B cell (primary cell): Measurements from ENCODE around the gene WDR70. TPM values are rescaled to one million over a fixed set of nuclear protein-coding genes. Genes with fewer than 3 reads are reported as not detected.

Source experiments
- ATAC-seq: fragments of 200-7000 bp; cut with Tn5 transposase; one replicate; pipeline ENCODE4 v1.10.0; 2021; ENCODE audit warnings: low read depth, mild to moderate bottlenecking, moderate number of reproducible peaks, moderate library complexity
- CTCF ChIA-PET: fragments of 350-600 bp; sonication (Branson Sonifier 250); formaldehyde crosslinking; loops from one replicate; lab custom pipeline; 2021; ENCODE audit warnings: antibody characterized with exemption, inconsistent platforms; lab: Charles Lee
- POLR2A ChIA-PET: fragments of 350-600 bp; sonication (Branson Sonifier 250); formaldehyde crosslinking; loops from one replicate; lab custom pipeline; 2021; ENCODE audit warnings: antibody characterized with exemption; lab: Charles Lee
- DNase-seq: peaks from one replicate; pipeline ENCODE4 v3.0.0; 2013
- H2AFZ ChIP-seq: 2 replicates; pipeline ENCODE4 v1.6.1; 2012; ENCODE audit warnings: mild to moderate bottlenecking, low read depth, low read length; ENCODE audit not compliant: insufficient read depth, poor library complexity, severe bottlenecking
- H3K27ac ChIP-seq, 2 donors: 1 replicate in 1 of 2; 2 replicates in 1 of 2; pipeline ENCODE4 v1.5.1; 2012 to 2013; ENCODE audit warnings: low read length in 2 of 2, mild to moderate bottlenecking in 2 of 2, moderate library complexity in 1 of 2
- H3K27me3 ChIP-seq, 4 experiments: fragments of 200-600 bp in 1 of 4; sonication (generic) in 1 of 4; replicated peaks in 1 of 4; 1 replicate in 2 of 4; 2 replicates in 2 of 4; pipeline versions ENCODE4 v1.6.1 to v1.7.0; 2013 to 2016; ENCODE audit warnings: low read length in 3 of 4, mild to moderate bottlenecking in 2 of 4, mixed read lengths in 1 of 4, moderate library complexity in 1 of 4; ENCODE audit not compliant: insufficient read depth in 4 of 4, control insufficient read depth in 3 of 4; ENCODE audit errors: control extremely low read depth in 1 of 4
- H3K36me3 ChIP-seq, 2 experiments: replicated peaks in 1 of 2; 1 replicate in 1 of 2; 2 replicates in 1 of 2; pipeline versions ENCODE4 v1.6.1 to v1.7.1; 2013; ENCODE audit warnings: low read length in 1 of 2; ENCODE audit not compliant: insufficient read depth in 2 of 2, control insufficient read depth in 1 of 2; ENCODE audit errors: control extremely low read depth in 1 of 2, extremely low read depth in 1 of 2
- H3K4me1 ChIP-seq, 2 donors: fragments of 200-600 bp in 1 of 2; sonication (generic) in 1 of 2; 1 replicate in 1 of 2; 2 replicates in 1 of 2; pipeline versions ENCODE4 v1.5.1 to v1.6.1; 2013 to 2017; ENCODE audit warnings: low read length in 2 of 2; ENCODE audit not compliant: control insufficient read depth in 2 of 2, insufficient read depth in 2 of 2
- H3K4me2 ChIP-seq: replicated peaks from 2 replicates; pipeline ENCODE3; 2012; ENCODE audit warnings: mild to moderate bottlenecking, low read depth, low read length; ENCODE audit not compliant: poor library complexity, severe bottlenecking
- H3K4me3 ChIP-seq, 5 experiments: fragments of 200-600 bp in 1 of 5; sonication (generic) in 1 of 5; 1 replicate in 3 of 5; 2 replicates in 2 of 5; pipeline versions ENCODE4 v1.5.1 to v1.7.0; 2011 to 2016; ENCODE audit warnings: low read length in 4 of 5, mild to moderate bottlenecking in 4 of 5, low read depth in 2 of 5, control low read depth in 1 of 5, moderate library complexity in 1 of 5; ENCODE audit not compliant: insufficient read depth in 1 of 5; ENCODE audit errors: control extremely low read depth in 1 of 5, extremely low read depth in 1 of 5
- H3K79me2 ChIP-seq: fragments of 200-600 bp; sonication (generic); one replicate; pipeline ENCODE4 v1.6.0; 2016; ENCODE audit warnings: low read length; ENCODE audit not compliant: control insufficient read depth, insufficient read depth
- H3K9ac ChIP-seq: fragments of 200-600 bp; sonication (generic); 2 replicates; pipeline ENCODE4 v1.6.1; 2017; ENCODE audit warnings: mild to moderate bottlenecking, low read length, moderate library complexity
- H3K9me3 ChIP-seq, 3 donors: one replicate each; pipeline versions ENCODE4 v1.6.1 to v1.7.1; 2013; ENCODE audit warnings: low read length in 2 of 3; ENCODE audit not compliant: control insufficient read depth in 2 of 3, insufficient read depth in 1 of 3; ENCODE audit errors: control extremely low read depth in 1 of 3
- H4K20me1 ChIP-seq: 2 replicates; pipeline ENCODE4 v1.6.0; 2012; ENCODE audit warnings: mild to moderate bottlenecking, low read length; ENCODE audit not compliant: insufficient read depth, control insufficient read depth, poor library complexity, severe bottlenecking
- H3K27ac Mint-ChIP-seq: one replicate; pipeline ENCODE4 v1.8.0; 2021; ENCODE audit warnings: mixed read lengths
- H3K27me3 Mint-ChIP-seq: one replicate; pipeline ENCODE4 v1.8.0; 2021; ENCODE audit warnings: mixed read lengths
- H3K4me1 Mint-ChIP-seq: one replicate; pipeline ENCODE4 v1.8.0; 2021; ENCODE audit warnings: mixed read lengths
- H3K4me3 Mint-ChIP-seq: one replicate; pipeline ENCODE4 v1.8.0; 2021; ENCODE audit warnings: mixed read lengths
- H3K9me3 Mint-ChIP-seq: one replicate; pipeline ENCODE4 v1.8.0; 2022; ENCODE audit warnings: mixed read lengths; ENCODE audit not compliant: insufficient read depth
- EZH2 ChIP-seq: IDR thresholded peaks from 2 replicates; pipeline ENCODE4 v1.6.1; 2012; ENCODE audit warnings: borderline replicate concordance, low read depth, mild to moderate bottlenecking, moderate library complexity, low read length; ENCODE audit not compliant: insufficient read depth, poor library complexity, severe bottlenecking
- WGBS: methylation state at CpG from one replicate; pipeline ENCODE4 v1.1.5; 2013; ENCODE audit warnings: missing lambda C conversion rate; ENCODE audit not compliant: insufficient coverage; 5-methylcytosine and 5-hydroxymethylcytosine counted together
- intact Hi-C: fragments of 100-400 bp; cut with micrococcal nuclease; formaldehyde crosslinking; loops from one replicate; pipeline ENCODE4 v1.10.0; 2022
- polyA plus RNA-seq: library from polyadenylated mRNA; depleted of rRNA; stranded (reverse); fragments of >200 nt; gene quantifications from 2 replicates; pipeline ENCODE4 v1.2.3, GENCODE V29; 2012
- total RNA-seq, 2 donors: library from RNA; stranded (reverse); fragments of 120-200 nt in 1 of 2; gene quantifications; 1 replicate in 1 of 2; 2 replicates in 1 of 2; pipeline versions ENCODE4 v1.2.3 to v1.2.4, GENCODE V29; 2013 to 2022
- TF ChIP-seq, protein P1 (sequence below): fragments of 200-600 bp; IDR thresholded peaks from one replicate; pipeline ENCODE4 v1.8.0; 2022; ENCODE audit warnings: antibody characterized with exemption, mild to moderate bottlenecking

The WDR70 gene
- total and polyA plus RNA-seq, 2 donors (not counting 1 experiment from before 2014, with no cell fraction given): 12.8 to 46.8 TPM

DNA sequence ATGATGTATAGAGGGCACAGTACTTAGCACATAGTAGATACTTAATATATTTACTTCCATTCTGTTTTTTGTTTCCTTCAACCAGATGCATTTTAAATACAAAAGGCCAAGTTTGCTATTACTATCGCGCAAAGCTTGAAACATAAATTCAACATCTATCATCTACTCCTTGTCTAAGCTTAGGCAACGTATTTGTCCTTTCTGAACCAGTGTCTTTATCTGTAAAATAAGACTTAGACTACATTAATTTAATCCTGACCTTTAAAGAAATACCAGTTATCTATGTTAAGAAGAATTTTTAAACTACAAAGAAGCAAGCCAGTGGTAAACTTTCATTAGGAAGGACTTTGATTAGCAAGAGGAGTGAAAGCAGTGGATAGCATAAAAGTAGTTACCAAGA is 173.0 kb downstream of the WDR70 start:
- Histone ChIP-seq H3K4me3 (no peak overlapping the region), H3K36me3 (peaks cover 0 to 2% of the 10 kb centered on the region in 2 experiments), H3K4me2 (no peak overlapping the region), H2AFZ (no peak overlapping the region), H4K20me1 (no peaks in the 10 kb centered on the region), H3K9me3 (no peaks in the 10 kb centered on the region), H3K4me1 (peaks cover 0 to 3% of the 10 kb centered on the region in 2 donors), H3K9ac (no peak overlapping the region), H3K27me3 (no peaks in the 10 kb centered on the region), H3K79me2 (no peaks in the 10 kb centered on the region), H3K27ac (no peak overlapping the region)
- H3K27ac Mint-ChIP-seq: no peak overlapping the region
- intact Hi-C loops: no loop called here
- no peak for ATAC-seq
- no CpG with 5 or more reads among the region's 3 CpGs for WGBS
- H3K9me3 Mint-ChIP-seq: peaks cover 3% of the 10 kb centered on the region
- H3K27me3 Mint-ChIP-seq: no peaks in the 10 kb centered on the region
- CTCF ChIA-PET: interaction anchor here (1.7 kb wide), 1 partner anchor 139 kb away, joined by 4 read pairs; no protein-coding TSS in a partner anchor
- no peak for TF ChIP-seq EZH2
- TF ChIP-seq, protein P1, sequence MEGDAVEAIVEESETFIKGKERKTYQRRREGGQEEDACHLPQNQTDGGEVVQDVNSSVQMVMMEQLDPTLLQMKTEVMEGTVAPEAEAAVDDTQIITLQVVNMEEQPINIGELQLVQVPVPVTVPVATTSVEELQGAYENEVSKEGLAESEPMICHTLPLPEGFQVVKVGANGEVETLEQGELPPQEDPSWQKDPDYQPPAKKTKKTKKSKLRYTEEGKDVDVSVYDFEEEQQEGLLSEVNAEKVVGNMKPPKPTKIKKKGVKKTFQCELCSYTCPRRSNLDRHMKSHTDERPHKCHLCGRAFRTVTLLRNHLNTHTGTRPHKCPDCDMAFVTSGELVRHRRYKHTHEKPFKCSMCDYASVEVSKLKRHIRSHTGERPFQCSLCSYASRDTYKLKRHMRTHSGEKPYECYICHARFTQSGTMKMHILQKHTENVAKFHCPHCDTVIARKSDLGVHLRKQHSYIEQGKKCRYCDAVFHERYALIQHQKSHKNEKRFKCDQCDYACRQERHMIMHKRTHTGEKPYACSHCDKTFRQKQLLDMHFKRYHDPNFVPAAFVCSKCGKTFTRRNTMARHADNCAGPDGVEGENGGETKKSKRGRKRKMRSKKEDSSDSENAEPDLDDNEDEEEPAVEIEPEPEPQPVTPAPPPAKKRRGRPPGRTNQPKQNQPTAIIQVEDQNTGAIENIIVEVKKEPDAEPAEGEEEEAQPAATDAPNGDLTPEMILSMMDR: no peak
- DNase-seq: no peak
- peaks cover 6% of the 10 kb centered on the region for H3K4me1 Mint-ChIP-seq
- H3K4me3 Mint-ChIP-seq: no peak overlapping the region
- POLR2A ChIA-PET: no interaction called here

- H3K4me1 Mint-ChIP-seq: peaks cover 6% of the 10 kb centered on the region
- Histone ChIP-seq H3K9me3 (no peaks in the 10 kb centered on the region), H4K20me1 (no peaks in the 10 kb centered on the region), H3K4me2 (peak overlapping the region; percentile 25), H2AFZ (no peak overlapping the region), H3K27ac (no peak overlapping the region), H3K9ac (no peak overlapping the region), H3K4me1 (peaks cover 0 to 3% of the 10 kb centered on the region in 2 donors), H3K79me2 (no peaks in the 10 kb centered on the region), H3K4me3 (no peak overlapping the region), H3K27me3 (no peaks in the 10 kb centered on the region), H3K36me3 (peaks cover 0 to 2% of the 10 kb centered on the region in 2 experiments)
- peaks cover 3% of the 10 kb centered on the region for H3K9me3 Mint-ChIP-seq
- no peak overlapping the region for H3K27ac Mint-ChIP-seq
- H3K4me3 Mint-ChIP-seq: no peak overlapping the region
- TF ChIP-seq EZH2: no peak
- TF ChIP-seq, protein P1: no peak
- WGBS: 43% methylated on average over 3 of the region's 9 CpGs
- ChIA-PET CTCF (interaction anchor here (1.7 kb wide), 1 partner anchor 140 kb away, joined by 4 read pairs; no protein-coding TSS in a partner anchor), POLR2A (no interaction called here)
- H3K27me3 Mint-ChIP-seq: no peaks in the 10 kb centered on the region
- DNase-seq (no peak), ATAC-seq (no peak)
- intact Hi-C loops: no loop called here
Observed at GRCh38 chr5:37552770-37553719, 173.9 kb downstream of the WDR70 start.
